ENCODE data around the gene CCR6. TPM values are rescaled to one million over a fixed set of nuclear protein-coding genes. Genes with fewer than 3 reads are reported as not detected.

CCR6 gene
- total and polyA plus RNA-seq, 2 donors (not counting 3 experiments of a cell fraction or from before 2014, with no cell fraction given), result not detected

GRCh38 chr6:167104388-167104787 is 18.5 kb upstream of the CCR6 start:
- POLR2A ChIA-PET, result no interaction called here
- BruUV-seq (replicated peaks), result no TSS peak
- CTCF ChIA-PET, result no interaction called here
- Histone ChIP-seq H3K9me1 (replicated peaks; ENCODE audit: control insufficient read depth, extremely low read depth, insufficient read depth, low read length) (no peaks in the 10 kb centered on the region), H3K4me3 (replicated peaks in 1 of 3; ENCODE audit: insufficient read depth in 1 of 3, low read depth in 1 of 3, low read length in 3 of 3) (no peak overlapping the region), H3K27me3 (ENCODE audit: control insufficient read depth in 2 of 2, insufficient read depth in 2 of 2, low read length in 2 of 2) (no peaks in the 10 kb centered on the region), H3K4me1 (ENCODE audit: control insufficient read depth, extremely low read depth, insufficient read depth, low read length) (no peaks in the 10 kb centered on the region), H4K20me1 (replicated peaks; ENCODE audit: control insufficient read depth, extremely low read depth, insufficient read depth, low read length) (no peaks in the 10 kb centered on the region), H3K27ac (ENCODE audit: insufficient read depth, low read depth, low read length) (no peak overlapping the region), H3K79me2 (ENCODE audit: control insufficient read depth, insufficient read depth, low read length) (no peaks in the 10 kb centered on the region), H2AFZ (ENCODE audit: low read depth, low read length) (no peak overlapping the region), H3K9me3 (replicated peaks; ENCODE audit: control insufficient read depth, insufficient read depth, low read length) (no peaks in the 10 kb centered on the region), H3K4me2 (ENCODE audit: insufficient read depth, low read length) (no peak overlapping the region), H3K36me3 (ENCODE audit: control insufficient read depth in 2 of 2, extremely low read depth in 1 of 2, insufficient read depth in 2 of 2, low read length in 2 of 2) (no peaks in the 10 kb centered on the region), H3K9ac (replicated peaks; ENCODE audit: extremely low read depth, insufficient read depth, low read length) (no peak overlapping the region)
- intact Hi-C loops (cut with micrococcal nuclease) (no loop called here), dilution Hi-C loops (cut with MboI; ENCODE audit: extremely low pct_ligation_motif_present, low sequenced_read_pairs) (no loop called here)
- TF ChIP-seq MYC (IDR thresholded peaks at IDR 0.05; ENCODE audit: low read depth, low read length) (no peak), POLR2AphosphoS5 (IDR thresholded peaks at IDR 0.05; ENCODE audit: insufficient read depth, low read depth, low read length) (no peak), GATA2 (IDR thresholded peaks at IDR 0.05; ENCODE audit: insufficient read depth, insufficient read length, low read depth, low read length) (no peak), MAX (IDR thresholded peaks at IDR 0.05; ENCODE audit: insufficient read depth, insufficient read length) (no peak), POLR2A (IDR thresholded peaks at IDR 0.05; ENCODE audit: low read depth, low read length) (no peak), EZH2 (IDR thresholded peaks at IDR 0.05; ENCODE audit: borderline replicate concordance, low read depth, low read length, severe bottlenecking) (no peak), FOS (IDR thresholded peaks at IDR 0.05; ENCODE audit: borderline replicate concordance, insufficient read depth, low read length) (no peak), CTCF (IDR thresholded peaks at IDR 0.05; ENCODE audit: extremely low read depth in 1 of 2, insufficient read depth in 1 of 2, low read depth in 1 of 2, low read length in 2 of 2) (no peak), JUN (IDR thresholded peaks at IDR 0.05; ENCODE audit: borderline replicate concordance, insufficient read depth, insufficient read length, low read depth) (no peak)
- FAIRE-seq (no peak), DNase-seq (ENCODE audit: low read depth, low spot score) (no peak)

Measured in endothelial cell of umbilical vein (primary cell).